H1 (cell line): ENCODE results near the gene SCYGR1. TPM values are rescaled to one million over a fixed set of nuclear protein-coding genes. Genes with fewer than 3 reads are reported as not detected.

Experiments
- BACH1 ChIP-seq: IDR thresholded peaks from 2 replicates; pipeline ENCODE4 v1.6.1; 2012; ENCODE audit warnings: low read length, improper control_type of control experiment
- EP300 ChIP-seq, 2 experiments: IDR thresholded peaks; 1 replicate in 1 of 2; 2 replicates in 1 of 2; pipeline ENCODE4 v1.6.1; 2011 to 2012; ENCODE audit warnings: low read depth in 2 of 2, low read length in 2 of 2, mild to moderate bottlenecking in 2 of 2, borderline replicate concordance in 1 of 2, inconsistent platforms in 1 of 2, moderate library complexity in 1 of 2
- GTF2F1 ChIP-seq: IDR thresholded peaks from 2 replicates; pipeline ENCODE4 v1.6.1; 2012; ENCODE audit warnings: low read depth, low read length, improper control_type of control experiment, borderline replicate concordance
- RBBP5 ChIP-seq: IDR thresholded peaks from 2 replicates; pipeline ENCODE4 v1.7.1; 2012; ENCODE audit warnings: low read depth, mild to moderate bottlenecking, inconsistent platforms, low read length, moderate library complexity, borderline replicate concordance
- TAF1 ChIP-seq: IDR thresholded peaks from 2 replicates; pipeline ENCODE4 v1.6.1; 2011; ENCODE audit warnings: mild to moderate bottlenecking, low read depth, low read length
- TBP ChIP-seq: IDR thresholded peaks from 2 replicates; pipeline ENCODE4 v1.6.1; 2011; ENCODE audit warnings: low read depth, low read length, improper control_type of control experiment
- polyA plus RNA-seq, 7 experiments: library from polyadenylated mRNA; depleted of rRNA in 3 of 7; stranded (reverse) in 5 of 7; unstranded in 2 of 7; fragments of >200 nt in 5 of 7; fragments of 200-250 nt in 2 of 7; gene quantifications; 1 replicate in 5 of 7; 2 replicates in 1 of 7; 4 replicates in 1 of 7; pipeline versions ENCODE4 v1.2.1 to v1.2.3, GENCODE V29; 2011 to 2013; ENCODE audit warnings: missing spikeins in 2 of 7, mixed read lengths in 2 of 7
- total RNA-seq: library from RNA; stranded (reverse); fragmentation: NEBNext Ultra II Directional; extraction: Animal tissue kit (Norgen Biotek cat#: 25700); gene quantifications from 2 replicates; pipeline ENCODE4 v1.2.1, GENCODE V29; 2021

SCYGR1 gene
- total and polyA plus RNA-seq, 2 of the 8 experiments (the other 6 are each of a cell fraction or from before 2014, with no cell fraction given) = not detected

GRCh38 chr2:227363756-227364155, 24.0 kb downstream of the SCYGR1 start (continued):
- no peak for TF ChIP-seq BACH1
- TF ChIP-seq TAF1 = no peak
- TF ChIP-seq TBP = no peak
- no peak for TF ChIP-seq EP300 (IDR thresholded peaks at IDR 0.05; ENCODE audit: borderline replicate concordance in 1 of 2, low read depth in 2 of 2, low read length in 2 of 2)
- no peak for TF ChIP-seq RBBP5
- TF ChIP-seq GTF2F1 = no peak
